ENCODE results near the gene RUVBL2.

DNA sequence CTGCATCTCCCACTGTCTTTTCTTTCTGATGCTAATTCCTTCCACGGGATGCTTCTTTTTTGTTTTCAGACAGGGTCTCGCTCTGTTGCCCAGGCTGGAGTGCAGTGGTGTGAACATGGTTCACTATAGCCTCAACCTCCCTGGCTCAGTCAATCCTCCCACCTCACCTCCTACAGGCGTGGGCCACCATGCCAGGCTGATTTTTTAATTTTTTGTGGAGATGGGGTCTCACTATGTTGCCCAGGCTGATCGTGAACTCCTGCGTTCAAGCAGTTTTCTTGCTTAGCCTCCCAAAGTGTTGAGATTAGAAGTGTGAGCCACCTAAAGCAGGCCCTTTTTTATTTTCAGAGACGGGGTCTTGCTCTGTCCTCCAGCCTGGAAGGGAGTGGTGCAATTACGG, 5.4 kb upstream of the RUVBL2 start:
- no peak for TF ChIP-seq POLR2A (IDR thresholded peaks at IDR 0.05)
- TF ChIP-seq, protein P1, sequence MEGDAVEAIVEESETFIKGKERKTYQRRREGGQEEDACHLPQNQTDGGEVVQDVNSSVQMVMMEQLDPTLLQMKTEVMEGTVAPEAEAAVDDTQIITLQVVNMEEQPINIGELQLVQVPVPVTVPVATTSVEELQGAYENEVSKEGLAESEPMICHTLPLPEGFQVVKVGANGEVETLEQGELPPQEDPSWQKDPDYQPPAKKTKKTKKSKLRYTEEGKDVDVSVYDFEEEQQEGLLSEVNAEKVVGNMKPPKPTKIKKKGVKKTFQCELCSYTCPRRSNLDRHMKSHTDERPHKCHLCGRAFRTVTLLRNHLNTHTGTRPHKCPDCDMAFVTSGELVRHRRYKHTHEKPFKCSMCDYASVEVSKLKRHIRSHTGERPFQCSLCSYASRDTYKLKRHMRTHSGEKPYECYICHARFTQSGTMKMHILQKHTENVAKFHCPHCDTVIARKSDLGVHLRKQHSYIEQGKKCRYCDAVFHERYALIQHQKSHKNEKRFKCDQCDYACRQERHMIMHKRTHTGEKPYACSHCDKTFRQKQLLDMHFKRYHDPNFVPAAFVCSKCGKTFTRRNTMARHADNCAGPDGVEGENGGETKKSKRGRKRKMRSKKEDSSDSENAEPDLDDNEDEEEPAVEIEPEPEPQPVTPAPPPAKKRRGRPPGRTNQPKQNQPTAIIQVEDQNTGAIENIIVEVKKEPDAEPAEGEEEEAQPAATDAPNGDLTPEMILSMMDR (IDR thresholded peaks at IDR 0.05): no peak
